ENCODE measurements around the gene PGM3.

GRCh38 chr6:83221889-83222479 is 28.9 kb upstream of the PGM3 start:
- TF ChIP-seq EP300 (IDR thresholded peaks at IDR 0.05) (no peak), ZSCAN20 (CRISPR knock-in tag; IDR thresholded peaks at IDR 0.05) (no peak)
